LHCN-M2 (cell line): ENCODE measurements around the gene LRP4. TPM values are rescaled to one million over a fixed set of nuclear protein-coding genes. Genes with fewer than 3 reads are reported as not detected.
"Not testable (repeated sequence)": the region's sequence is repeated elsewhere in the genome, so short reads cannot be mapped to it uniquely, and the experiment has no call there.

Experiments
- DNase-seq: peaks from one replicate; pipeline ENCODE4 v3.0.0-alpha.2; 2012; ENCODE audit warnings: low read depth
- polyA plus RNA-seq: library from polyadenylated mRNA; unstranded; fragments of >200 nt; gene quantifications from one replicate; pipeline ENCODE4 v1.2.1, GENCODE V29; 2012; ENCODE audit warnings: missing spikeins
- total RNA-seq: library from RNA; depleted of rRNA; stranded (reverse); fragments of >200 nt; gene quantifications from 2 replicates; pipeline ENCODE4 v1.2.3, GENCODE V29; 2014; rRNA removed

LRP4 gene, protein sequence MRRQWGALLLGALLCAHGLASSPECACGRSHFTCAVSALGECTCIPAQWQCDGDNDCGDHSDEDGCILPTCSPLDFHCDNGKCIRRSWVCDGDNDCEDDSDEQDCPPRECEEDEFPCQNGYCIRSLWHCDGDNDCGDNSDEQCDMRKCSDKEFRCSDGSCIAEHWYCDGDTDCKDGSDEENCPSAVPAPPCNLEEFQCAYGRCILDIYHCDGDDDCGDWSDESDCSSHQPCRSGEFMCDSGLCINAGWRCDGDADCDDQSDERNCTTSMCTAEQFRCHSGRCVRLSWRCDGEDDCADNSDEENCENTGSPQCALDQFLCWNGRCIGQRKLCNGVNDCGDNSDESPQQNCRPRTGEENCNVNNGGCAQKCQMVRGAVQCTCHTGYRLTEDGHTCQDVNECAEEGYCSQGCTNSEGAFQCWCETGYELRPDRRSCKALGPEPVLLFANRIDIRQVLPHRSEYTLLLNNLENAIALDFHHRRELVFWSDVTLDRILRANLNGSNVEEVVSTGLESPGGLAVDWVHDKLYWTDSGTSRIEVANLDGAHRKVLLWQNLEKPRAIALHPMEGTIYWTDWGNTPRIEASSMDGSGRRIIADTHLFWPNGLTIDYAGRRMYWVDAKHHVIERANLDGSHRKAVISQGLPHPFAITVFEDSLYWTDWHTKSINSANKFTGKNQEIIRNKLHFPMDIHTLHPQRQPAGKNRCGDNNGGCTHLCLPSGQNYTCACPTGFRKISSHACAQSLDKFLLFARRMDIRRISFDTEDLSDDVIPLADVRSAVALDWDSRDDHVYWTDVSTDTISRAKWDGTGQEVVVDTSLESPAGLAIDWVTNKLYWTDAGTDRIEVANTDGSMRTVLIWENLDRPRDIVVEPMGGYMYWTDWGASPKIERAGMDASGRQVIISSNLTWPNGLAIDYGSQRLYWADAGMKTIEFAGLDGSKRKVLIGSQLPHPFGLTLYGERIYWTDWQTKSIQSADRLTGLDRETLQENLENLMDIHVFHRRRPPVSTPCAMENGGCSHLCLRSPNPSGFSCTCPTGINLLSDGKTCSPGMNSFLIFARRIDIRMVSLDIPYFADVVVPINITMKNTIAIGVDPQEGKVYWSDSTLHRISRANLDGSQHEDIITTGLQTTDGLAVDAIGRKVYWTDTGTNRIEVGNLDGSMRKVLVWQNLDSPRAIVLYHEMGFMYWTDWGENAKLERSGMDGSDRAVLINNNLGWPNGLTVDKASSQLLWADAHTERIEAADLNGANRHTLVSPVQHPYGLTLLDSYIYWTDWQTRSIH (N-terminal part only)
- 1.3 and 1.4 TPM in 2 replicates for total RNA-seq
- 0.97 TPM for polyA plus RNA-seq

DNA sequence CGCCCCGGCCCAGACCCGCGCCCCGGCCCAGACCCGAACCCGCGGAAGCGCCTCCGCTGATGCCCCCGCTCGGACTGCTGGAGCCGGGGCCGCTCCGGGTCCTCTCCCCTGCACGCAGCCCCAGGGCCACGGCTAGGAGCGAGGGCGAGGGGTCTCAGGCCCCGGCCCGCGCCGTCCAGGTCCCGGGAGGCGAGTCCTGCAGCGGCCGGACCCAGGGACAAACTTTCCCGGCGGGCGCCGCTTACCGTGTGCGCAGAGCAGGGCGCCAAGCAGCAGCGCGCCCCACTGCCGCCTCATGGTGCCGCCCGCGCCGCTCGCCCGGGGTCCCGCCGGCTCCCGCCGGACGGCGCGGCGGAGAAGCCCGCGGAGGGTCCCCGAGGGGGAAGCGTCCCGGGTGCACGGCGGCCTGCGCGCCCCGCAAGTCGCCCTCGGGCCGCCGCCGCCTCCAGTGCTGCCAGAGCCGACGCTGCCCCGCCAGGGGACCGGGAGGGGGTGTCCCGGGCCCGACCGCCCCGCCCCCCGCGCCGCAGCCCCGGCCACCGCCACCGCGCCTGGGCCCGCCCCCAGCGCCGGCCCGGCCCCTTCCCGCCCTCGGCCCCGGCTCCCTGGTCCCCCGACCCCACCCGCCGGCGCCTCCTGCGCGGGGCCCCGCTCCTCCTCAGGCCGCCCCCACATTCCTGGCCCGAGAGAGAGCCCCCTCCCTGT lies at the start of gene LRP4:
Gene LRP4, minus strand, starts transcription at position 468 of the 705 bp plus-strand sequence. Its CDS starts 171 bp downstream, at position 297.
- no peak for DNase-seq

DNA sequence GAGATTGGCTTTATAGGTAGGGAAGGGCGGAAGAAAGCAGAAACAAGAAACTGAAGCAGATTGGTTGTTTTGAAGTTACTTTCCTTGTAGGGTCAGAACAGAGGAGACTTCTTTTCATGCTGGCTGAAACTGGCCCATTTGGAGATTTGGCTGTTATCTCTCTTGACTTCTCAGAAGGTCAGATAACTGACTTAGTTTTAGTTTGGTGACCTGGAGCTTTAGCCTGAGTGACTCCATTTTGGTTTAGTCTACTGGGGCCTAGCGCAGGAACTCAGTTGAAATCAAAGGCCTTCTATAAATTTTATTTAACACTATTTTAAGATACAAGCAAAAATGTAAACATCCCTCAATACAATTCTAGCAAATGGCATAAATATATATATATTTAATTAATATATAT lies 49.6 kb upstream of the LRP4 start:
- DNase-seq, result no peak

GRCh38 chr11:46966773-46967172 lies 48.4 kb upstream of the LRP4 start:
- DNase-seq, result peak; percentile 3

- DNase-seq, result no peak
These were observed 45.5 kb upstream of the LRP4 start for GRCh38 chr11:46963844-46964243.

DNA sequence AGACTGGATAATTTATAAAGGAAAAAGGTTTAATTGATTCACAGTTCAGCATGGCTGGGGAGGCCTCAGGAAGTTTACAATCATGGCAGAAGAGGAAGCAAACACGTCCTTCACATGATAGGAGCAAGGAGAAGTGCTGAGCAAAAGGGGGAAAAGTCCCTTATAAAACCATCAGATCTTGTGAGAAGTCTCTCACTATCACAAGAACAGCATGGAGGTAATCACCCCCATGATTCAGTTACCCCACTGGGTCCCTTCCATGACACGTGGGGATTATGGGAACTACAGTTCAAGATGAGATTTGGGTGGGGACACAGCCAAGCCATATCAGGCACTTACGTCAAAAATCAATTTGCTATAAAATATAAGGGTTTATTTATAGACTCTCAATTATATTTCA lies 43.5 kb upstream of the LRP4 start:
- DNase-seq, result not testable (repeated sequence)

GRCh38 chr11:46961041-46961440 lies 42.7 kb upstream of the LRP4 start:
- DNase-seq, result no peak

DNA sequence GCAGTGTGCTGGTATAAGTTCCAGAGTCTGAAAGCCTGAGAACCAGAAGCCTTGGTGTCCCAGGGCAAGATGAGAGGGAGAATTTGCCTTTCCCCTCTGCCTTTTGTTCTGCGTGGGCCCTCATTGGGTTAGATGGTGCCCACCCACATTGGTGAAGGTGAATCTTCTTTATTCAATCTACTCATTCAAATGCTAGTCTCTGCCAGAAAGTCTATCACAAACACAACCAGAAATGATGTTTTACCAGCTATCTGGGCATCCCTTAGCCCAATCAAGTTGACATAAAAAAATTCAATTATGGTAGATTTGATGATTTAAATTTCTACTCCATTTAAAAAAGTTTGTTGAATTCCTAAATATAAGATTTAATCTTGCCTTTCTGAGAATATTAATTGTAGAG lies 40.4 kb upstream of the LRP4 start:
- DNase-seq, result no peak

GRCh38 chr11:46953093-46953492 lies 34.7 kb upstream of the LRP4 start:
- no peak for DNase-seq

DNA sequence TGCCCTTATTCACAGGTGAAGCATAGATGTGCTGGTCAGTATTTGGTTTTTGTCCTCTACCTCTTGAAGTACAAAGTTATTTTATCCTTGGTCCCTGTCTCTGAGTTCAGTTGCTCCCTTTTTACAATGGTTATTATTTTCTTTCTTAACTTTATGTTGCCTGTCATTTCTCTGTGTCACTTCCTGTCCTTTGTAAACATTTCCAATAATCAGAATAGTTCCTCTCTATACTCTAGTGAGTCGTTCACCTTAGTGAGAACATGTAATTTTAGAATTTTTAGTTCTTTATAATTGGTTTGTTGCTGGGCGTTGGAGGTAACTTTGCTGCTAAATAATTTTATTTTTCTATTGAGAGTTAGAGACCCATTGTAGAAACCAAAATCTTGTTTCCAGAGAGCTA lies 34.2 kb upstream of the LRP4 start:
- DNase-seq, result no peak

GRCh38 chr11:46951864-46952263 lies 33.5 kb upstream of the LRP4 start:
- no peak for DNase-seq

DNA sequence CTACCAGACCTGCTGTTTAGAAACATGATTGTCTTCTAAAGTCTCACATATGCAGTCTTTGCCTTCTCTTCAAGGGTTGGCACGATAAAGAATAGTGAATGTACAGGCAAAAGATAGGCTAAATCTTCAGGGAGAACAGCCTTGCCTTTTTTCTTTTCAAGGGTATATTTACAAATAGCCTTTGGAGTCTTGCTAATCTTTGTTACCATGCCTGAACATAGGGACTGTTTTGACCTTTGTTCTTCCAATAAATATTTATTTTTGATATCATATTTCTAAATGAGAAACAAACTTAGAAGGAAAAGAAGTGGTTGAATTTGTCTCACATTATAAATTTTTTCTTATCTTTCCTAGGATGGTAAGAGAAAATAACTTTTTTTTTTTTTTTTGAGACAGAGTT lies 30.9 kb upstream of the LRP4 start:
- DNase-seq, result no peak

- DNase-seq, result peak; percentile 67
These were observed 30.2 kb upstream of the LRP4 start for GRCh38 chr11:46948378-46949131.

DNA sequence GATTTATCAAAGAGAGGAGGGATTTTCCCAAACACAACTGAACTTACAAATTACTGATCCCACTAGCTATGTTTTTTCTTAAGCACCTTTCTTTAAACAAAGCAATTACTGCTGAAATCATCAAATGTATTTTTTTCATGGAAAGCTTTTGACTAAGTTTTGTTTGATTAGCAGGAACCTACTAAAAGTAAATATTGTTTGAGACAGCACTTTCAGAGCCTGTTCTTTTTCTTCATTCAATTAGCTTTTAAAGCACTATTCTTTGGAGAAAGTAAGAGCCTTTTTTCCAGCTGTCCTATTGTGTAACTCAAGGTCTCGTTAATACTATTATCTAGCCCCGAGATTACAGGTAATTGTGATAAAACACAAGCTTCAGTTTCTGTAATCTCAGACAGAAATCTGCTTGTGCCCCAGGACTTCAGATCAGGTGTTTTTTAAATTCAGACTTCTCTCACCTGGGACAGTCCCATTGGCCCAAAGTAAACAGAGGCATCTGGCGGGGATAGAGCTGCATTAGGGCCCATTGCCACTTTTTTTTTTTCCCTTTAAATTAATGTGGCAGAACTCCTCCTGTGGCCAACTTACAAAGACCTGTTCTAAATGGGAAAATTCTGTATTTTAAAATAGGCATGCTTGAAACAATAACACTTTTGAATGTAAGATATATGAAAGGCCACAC lies 29.2 kb upstream of the LRP4 start:
- DNase-seq, result no peak

DNA sequence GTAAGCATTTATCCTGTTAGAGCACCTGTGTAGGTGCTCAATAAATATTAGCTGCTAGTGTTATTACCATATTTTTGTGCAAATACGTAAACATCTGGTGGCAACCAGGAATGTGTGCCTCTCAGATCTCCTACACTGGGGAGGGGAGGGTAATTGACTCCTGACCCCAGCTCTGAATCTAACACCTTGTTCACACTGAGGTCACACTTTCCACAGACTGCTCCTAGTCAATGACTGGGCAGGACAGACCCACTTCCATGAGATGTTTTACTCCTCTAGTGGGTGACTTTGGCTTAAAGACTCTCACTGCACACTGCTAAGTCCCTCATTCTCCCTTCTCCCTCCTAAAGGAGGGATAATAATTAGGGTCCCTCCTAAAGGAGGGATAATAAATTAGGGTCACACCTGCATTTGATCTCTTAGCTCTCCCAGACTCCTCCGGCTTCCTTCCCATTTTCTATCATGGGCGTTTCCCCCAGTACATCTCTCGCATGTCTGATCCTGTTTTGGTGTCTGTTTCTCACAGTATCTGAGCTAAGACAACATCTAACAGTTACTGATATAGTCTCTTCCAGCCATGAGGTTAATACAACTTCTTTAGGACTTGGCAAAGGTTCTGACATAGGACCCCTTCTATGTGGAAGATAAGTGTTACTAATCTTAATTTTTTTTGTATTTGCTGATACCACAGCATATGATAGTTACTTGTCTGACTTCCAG lies 26.2 kb upstream of the LRP4 start:
- no peak for DNase-seq

GRCh38 chr11:46942172-46942571 lies 23.8 kb upstream of the LRP4 start:
- no peak for DNase-seq

- peak; percentile 89 for DNase-seq
These were observed 18.1 kb upstream of the LRP4 start, which contains the start of gene CSTPP1 for GRCh38 chr11:46936138-46937110. TSS of gene CSTPP1 (plus strand) at chr11:46936761. CDS start at chr11:46936806, 45 bp downstream.

DNA sequence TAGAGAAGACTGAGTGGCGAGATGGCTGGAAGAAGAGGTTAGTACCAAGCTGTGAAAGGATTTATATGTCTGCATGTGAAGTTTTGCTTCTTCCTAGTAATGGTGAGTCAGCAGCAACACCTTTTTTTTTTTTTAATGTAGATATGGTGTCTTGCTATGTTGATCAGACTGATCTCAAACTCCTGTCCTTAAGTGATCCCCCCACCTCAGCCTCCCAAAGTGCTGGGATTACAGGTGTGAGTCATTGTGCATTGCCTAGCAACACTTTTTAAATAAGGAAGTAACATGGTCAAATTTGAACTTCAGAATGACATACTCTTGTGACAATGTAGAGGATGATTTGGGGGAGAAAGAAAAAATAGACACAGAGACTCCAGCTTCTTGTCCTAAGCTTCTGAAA lies 11.7 kb upstream of the LRP4 start:
- peak; percentile 63 for DNase-seq

- DNase-seq, result not testable (repeated sequence)
These were observed 10.4 kb upstream of the LRP4 start for GRCh38 chr11:46928701-46929100.
